Measurements from ENCODE around the gene HMX1. TPM values are rescaled to one million over a fixed set of nuclear protein-coding genes. Genes with fewer than 3 reads are reported as not detected.
A peak's percentile ranks its signal among the peaks of the same experiment; 100 is the strongest.

Gene HMX1
- not detected for total RNA-seq
- long read RNA-seq, result 0 reads

DNA sequence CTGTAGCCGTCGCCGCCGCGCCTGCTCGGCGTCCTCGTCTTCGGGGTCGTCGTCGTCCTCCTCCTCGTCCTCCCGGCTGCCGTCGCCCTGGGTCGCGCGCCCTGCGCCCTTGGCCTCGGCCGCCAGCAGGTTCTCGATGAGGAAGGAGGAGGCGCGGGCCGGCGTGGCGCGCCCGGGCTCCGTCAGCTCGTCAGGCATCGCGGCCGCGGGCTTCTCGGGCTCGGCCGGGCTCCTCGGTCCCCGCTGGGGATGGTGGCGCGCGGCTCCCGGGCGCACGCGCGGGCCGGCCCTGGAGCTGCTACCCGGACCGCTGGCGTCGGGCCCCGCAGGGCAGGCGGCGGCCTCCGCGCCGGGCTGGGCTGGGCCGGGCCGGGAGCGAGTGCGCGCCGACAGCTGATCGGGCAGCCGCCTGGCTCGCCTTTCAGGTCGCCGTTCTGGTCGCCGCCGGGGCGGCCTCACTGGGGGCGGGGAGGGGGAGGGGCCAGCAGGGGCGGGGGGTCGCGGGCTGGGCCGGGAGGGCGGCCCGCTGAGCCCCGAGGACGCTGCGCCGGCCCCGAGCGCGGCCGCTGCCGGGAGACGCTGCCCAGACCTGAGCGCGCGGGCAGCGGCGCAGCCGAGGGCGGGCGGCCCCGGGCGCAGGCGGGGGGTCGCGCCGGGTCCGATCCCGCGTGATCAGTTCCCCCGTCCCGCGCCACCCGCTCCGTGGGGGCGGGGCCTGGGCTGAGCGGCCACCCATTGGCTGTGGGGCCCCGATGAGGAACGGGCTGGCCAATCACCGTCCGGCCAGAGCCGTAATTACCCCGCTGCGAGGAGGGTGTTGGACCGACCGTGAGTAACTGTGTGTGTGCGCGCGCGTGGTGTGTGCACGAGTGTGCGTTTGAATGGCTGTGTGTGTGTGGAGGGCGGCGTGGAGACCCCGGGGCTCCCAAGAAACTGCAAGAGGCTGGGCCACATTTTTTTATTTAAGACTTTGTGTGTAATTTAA, at the start of gene HMX1:
Gene HMX1, minus strand, starts transcription at position 423 of the 985 bp plus-strand sequence. Its CDS starts 225 bp downstream, at position 198.
- DNase-seq (ENCODE audit: low spot score), result no peak

DNA sequence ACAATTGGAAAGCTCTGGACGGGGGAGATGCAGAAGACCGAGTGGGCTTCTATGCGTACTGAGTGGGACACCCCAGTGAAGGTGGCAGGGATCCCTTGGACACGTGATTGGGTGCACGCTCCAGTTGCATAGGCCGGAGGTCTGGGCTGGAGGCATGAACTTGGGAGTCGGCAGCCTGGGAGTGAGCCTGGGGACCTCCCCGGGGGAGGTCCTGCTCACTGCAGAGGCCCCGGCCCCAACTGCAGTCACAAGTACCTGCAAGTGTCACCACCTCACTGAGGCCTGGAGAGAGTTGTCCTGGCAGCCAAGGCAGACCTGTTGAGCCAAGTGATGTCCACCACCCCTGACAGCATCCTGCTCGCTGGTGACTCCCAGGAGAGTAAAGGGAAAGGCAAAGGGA, 49.3 kb upstream of the HMX1 start:
- DNase-seq (ENCODE audit: low spot score), result peak; percentile 81

DNA sequence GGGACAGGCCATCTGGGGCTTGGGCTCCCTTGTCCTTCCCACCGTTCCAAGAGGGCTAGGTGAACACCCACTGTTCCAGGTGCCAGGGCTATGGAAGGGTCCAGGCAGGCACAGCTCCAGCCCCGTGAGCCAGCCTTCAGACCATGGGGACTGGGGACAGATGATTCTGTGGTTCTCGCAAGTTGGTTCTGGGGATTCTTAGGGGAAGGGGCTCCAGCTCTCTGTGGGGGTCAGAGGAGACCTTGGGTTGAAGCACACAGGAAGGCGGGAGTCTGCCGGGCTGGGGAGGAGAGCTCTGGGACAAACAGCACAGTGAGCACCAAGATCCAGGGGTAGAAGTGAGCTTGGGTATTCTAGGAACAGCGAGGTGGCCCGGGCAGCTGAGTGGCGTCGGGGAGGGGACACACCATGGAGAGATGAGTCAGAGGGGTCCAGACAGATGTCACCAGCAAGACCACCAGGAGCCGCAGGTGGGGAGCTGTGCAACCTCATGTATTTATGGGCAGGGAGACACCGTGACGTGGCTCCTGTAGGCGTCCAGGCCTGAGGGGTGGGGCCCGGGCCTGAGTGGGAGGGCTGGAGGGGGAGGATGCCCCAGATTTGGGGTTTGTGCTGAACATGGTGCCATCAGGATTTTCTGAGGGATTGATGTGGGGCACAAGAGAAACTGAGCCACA, 48.8 kb upstream of the HMX1 start:
- peak; percentile 41 for DNase-seq (ENCODE audit: low spot score)

DNA sequence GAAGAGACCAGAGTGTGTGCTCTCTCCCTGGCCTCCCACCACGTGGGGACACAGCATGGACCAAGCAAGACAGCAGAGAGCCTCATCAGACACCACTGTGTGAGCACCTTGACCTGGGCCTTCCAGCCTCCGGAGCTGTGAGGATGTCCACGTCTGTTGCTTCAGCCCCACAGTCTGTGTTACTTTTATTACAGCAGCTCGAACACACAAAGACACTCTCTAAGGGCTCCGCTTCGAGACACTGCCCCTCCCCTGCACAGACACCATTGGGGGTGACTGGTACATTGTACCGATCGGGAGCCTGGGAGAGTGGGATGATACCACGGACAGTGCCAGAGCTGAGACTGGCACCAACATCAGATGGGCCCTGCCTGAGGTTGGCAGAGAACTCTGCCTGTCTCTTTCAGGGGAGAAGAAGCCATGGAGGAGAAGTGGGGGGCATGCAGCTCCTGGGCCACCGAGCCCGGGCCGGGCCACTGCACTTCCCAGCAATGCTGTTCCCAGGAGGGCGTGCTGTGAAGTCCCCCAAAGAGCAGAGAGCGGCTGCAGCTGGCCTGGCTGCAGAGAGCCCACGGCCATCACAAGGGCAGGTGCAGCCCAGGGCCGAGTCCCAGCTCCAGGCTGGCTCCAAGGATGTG, 48.1 kb upstream of the HMX1 start:
- DNase-seq (ENCODE audit: low spot score), result peak; percentile 51

DNA sequence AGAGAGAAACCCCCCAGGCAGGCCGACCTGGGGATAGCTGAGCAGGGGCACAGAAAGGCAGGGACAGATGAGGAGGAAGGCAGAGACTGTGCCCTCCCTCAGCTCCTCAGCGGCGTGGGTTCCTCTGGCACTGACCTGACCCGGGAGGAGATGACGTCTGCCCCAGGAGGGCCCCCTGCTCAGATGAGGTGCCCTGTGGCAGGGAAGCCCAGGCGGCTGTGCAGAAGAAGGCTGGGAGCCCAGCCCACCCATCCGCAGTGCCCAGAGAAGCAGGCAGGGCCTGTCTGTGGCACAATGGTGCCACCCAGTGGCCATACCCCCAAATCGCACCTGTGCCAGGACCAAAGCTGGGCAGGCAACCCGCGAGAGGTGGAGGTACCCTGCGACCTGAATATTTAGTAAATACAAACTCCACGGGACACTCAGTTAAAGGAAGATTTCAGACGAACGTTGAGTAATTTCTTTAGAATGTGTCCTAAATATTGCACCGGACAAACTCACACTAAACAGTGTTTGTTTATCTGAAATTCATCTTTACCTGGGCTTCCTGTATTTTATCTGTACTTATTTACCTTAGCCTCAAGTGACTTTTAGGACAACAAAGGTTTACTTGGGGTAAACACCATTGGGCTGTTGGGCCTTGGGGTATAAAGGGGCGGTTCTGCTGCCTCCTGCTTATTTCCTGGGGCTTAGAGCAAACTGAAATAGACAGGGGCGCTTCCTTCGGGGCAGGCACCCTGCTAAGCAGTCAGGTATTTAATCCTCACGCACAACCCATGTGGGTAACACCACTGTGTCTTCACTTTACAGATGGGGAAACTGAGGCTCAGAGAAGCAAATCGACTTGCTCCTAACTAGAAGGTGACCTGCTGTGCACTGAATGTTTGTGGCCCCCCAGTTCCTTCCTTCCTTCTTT, 46.5 kb upstream of the HMX1 start:
- DNase-seq (ENCODE audit: low spot score), result peak; percentile 87

DNA sequence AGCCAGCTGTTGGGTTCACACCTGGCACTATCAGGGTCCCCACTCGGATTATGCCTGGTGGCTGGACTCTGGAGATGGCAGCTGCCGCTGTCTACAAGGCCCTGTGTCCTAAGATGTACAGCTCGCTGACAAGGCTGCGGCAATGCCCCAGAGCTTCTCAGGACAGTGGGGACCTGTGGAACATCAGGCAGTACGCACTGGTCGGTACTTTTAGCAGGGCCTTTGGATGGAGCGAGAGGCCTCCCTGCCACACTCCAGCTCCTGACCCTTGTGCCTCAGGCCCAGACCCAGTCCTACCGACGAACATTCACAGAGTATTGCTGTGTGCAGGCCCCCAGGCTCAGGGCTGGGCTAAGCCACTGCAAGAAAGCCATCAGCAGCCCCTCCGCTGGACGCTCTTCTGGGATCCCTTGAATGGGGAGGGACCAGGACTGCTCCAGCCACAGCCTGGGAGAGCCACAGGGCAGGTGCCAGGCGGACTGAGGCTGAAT, 45.7 kb upstream of the HMX1 start:
- peak; percentile 67 for DNase-seq (ENCODE audit: low spot score)

DNA sequence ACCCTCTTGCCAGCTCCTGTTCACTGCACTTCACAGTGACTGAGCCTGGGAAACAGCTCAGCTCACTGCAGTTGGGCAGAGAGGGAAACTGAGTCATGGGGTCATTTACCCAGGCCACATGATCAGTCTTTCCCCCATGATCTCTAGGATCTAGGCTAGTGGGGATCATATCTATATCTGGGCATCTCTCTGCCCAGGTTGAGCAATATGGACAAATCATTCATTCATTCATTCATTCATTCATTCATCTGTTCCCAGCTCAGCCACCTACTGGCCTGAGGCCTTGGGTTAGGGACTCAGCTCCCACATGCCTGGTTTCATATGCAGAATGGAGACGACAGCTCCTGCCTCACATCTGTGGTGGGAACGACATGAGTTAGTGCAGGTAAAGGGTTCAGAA, 45.3 kb upstream of the HMX1 start:
- no peak for DNase-seq (ENCODE audit: low spot score)

DNA sequence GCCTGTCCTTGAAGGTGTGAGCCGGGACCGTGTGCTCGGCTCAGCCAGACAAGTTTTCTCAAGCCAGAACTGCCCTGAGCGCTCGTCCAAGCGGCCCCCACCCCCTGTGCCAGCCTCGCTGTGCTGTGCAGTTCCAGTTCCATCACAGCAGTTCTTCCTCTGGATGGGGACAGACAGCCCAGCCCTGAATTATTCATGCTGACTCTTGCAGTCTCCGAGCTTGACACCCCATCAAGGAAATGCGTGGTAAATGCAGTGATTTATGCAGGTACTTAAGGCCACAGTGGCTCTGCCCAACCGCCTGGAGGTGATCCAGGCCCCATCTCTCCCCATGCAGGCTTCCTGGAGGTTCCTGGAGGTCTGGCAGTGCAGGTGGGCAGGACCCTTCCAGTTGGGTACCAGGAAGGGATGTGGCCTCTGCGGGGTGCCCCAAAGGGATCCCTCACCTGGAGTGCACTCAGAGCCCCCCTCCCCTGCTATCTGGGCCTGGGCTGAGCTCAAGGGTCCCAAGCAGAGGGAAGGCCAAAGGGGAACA, 44.8 kb upstream of the HMX1 start:
- peak; percentile 43 for DNase-seq (ENCODE audit: low spot score)

DNA sequence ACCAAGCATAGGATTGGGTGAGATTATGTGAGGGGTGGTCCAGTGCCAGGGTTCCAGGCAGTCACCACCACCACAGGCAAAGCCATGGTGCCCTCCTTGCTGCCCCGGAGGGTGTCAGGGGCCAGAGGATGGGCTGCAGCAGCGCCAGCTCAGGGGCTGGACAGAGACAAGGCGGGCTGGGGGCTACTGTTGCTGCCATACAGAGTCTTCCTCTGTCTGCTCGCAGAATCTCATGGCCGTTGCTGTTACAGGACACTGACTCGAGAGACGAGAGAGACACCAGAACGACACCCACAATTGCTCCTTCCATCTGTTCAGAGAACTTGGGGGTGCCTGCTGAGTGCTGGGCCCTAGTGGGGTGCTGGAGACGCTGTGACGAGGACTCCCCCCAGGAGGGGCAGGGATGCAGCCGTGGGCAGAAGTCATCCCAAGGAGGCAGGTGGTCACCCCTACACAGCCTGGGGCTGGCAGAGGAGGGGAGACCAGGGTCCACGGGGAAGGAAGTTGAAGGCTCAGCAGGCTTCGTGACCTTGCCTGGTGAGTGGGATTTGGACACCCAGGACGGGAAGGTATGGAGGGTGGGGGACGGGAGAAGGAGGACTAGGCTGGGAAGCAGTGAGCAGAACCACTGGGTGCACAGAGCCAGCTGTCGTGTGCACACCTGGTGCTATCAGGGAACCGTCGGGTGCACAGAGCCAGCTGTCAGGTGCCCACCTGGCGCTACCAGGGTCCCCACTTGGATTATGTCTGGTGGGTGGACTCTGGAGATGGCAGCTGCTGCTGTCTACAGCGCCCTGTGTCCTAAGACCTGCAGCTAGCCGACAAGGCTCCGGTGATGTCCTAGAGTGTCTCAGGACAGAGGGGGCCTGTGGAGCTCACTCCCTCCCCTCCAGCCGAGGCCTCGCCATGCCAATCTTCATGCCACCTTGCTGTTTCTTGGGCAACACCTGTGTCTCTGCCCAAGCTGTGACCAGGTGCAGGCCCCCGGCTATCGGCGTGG, 43.9 kb upstream of the HMX1 start:
- peak; percentile 73 for DNase-seq (ENCODE audit: low spot score)

DNA sequence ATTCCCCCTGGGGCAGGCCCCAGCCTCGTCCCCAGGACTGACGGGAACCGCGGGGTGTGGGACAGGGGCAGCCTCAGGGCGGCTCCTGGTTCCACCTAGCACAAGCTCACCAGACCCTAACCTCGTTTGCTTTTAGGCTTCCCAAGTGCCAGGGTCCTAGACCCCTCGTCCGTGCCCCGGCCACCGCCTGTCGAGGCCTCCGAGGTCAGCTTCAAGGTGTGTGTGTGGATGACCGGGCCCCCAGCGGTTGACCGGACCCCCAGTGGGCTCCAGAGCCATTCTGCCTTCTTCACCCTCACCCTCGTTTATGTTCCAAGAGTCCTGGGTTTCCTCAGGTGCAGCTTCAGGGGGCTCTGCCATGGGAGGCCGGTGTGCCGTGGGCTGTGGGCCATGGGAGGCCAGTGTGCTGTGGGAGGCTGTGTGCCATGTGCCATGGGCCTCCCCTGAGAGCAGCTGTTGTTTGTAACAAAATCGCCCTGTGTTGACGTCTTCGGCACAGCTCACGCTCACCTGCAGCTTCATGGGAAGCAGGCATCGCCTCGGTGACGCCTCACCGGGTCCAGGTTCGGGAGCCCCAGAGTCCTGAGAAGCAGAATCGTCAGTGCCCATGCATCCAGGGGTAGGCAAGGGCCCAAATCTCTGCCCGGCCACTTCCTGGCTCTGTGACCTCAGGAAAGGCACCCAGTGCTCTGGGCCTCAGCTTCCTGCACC, 43.0 kb upstream of the HMX1 start:
- peak; percentile 87 for DNase-seq (ENCODE audit: low spot score)

DNA sequence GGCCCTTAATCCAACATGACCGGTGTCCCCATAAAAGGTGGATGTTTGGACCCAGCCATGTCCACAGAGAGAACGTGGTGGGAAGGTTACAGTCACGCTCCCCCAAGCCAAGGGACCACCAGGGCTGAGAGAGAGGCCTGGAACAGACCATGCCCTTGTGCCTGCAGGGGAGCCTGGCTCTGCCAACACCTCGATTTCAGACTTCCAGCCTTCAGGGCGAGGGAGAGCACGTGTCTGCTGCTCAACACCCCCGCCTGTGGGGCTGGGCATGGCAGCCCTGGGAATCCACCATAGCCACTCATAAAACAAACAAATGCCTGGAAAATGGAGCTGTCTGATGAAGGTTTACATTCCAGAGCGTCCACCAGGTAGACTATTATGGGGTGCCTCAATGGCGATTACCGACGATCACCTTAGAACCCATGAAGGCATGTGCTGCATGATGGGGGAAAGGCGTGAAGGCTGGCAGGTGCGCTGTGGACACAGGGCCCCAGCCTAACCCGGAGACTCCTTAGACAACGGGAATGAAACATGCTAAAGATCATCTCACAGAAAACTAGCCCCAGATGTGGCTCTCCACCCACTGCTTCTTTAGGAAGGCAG, 42.3 kb upstream of the HMX1 start:
- DNase-seq (ENCODE audit: low spot score), result peak; percentile 68

DNA sequence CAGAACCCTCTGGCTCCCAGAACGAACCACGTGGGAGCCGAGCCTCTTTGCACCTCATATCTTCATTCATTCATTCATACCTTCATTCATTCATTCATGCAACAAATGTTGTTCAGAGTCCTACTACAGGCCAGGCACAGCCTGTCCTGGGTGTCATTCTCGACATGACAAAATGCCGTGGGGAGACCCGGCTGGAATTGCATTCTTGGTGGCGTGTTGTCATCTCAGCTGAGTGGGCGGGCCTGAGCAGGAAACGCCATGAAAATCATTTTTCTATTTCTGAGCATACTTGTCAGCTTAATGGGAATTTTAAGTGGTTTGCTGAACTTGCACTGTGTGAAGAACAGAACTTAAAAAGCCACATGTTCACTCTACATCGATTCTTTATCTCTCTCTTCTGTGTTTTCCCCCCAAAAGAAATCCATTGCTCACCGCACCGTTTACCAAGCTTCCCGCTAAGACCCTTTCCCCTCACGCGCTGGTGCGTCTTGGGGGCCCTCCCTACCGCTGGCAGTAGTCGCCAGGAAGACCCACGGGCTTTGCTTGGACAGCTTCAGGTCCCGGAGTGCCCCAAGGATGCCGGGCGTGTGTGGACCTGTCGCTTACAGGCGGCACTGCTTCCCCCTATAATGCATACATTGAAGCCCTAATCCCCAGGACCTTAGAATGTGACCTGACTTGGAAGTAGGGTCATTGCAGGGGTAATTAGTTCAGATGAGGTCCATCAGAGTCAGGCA, 41.6 kb upstream of the HMX1 start:
- peak; percentile 87 for DNase-seq (ENCODE audit: low spot score)

DNA sequence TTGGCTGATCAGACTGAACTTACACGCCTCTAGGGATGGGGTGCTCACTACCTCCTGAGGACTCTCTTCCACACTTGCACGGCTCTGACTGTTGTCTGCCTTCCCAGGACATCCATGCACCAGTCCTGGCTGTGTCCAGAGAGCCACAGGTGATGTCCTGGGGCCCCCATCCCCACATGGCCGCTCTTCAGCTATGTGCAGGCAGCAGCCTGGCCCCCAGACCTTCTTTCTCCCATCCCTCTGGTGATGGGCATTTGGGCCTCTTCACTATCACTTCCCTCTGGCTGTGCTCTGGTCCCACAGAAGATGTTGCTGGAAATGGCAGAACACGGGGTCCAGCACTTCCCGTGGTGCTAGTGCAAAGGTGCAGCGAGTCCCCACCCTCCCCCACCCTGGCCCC, 40.9 kb upstream of the HMX1 start:
- DNase-seq (ENCODE audit: low spot score), result peak; percentile 53

DNA sequence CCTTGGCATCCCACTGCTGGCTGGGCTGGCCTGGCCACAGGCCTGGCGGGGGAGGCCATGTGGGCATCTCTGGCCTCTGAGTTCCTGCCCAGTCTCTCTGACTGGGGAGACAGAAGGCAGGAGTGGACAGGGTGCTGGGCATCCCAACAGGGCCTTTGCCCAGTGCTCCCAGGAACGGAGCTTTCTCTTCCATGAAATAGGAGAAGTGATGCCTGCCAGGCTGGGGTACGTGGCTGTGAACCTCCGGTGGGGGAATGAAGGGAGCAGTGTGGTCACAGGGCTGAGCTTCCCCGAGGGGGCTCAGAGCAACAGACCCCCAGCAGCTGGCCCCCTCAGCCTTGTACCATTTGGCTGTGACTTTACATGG, 40.4 kb upstream of the HMX1 start:
- peak; percentile 71 for DNase-seq (ENCODE audit: low spot score)

DNA sequence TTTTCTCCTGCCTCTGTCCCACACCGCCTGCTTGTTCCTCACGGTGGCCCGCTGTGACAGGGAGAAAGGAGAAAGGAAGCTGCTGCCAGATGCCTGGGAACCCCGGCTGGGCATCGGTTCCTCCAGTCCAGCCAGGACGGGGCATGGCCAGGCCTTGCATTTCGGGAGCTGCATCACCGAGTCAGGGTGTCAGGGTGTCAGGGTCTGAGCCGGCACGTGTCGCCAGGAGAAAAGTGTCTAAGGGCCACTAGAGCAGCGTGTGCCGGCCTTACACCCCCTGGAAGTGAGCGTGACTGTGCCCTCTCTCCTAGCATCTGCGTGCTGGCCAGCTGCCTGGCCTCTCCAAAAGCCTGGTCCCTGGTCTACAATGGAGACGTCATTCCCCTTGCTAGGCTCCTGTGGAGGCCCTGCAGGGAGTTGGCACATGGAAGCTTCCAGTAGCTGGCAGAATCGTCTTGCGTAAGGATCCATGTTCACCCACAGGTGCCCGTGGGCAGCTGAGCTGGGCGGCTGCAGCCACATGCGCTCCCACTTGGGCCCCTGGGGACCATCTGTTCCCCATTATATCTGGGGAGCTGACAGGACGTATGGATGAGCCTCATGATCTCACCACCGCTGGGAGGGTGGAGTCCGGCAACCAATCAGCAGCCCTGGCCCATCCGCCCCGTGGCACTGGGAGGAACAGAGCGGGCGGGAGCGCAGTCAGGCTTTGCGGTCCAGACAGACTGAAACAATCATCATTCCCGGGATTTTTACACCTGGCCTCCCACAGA, 39.9 kb upstream of the HMX1 start:
- DNase-seq (ENCODE audit: low spot score), result peak; percentile 88

DNA sequence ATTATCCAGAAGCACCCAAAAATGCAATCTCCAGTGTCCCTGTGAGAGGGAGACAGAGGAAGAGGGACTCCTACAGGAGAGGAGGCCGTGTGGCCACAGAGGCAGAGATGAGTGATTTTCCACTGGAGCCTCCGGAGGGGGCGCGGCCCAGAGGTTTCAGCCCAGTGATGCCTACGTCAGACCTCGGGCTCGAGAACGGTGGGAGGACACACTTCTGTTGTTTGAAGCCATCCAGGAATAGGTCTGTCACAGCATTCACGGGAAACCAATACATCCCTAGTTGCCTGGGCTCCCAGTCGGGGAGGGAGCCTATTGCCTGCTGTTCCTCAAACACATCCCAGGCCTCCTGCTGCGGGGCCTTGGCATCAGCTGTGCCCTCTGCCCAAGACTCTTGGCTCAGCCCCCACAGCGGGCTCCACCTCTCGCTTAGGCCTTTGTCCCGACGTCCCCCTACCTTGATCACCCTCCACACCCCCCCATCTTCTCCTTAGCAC, 39.2 kb upstream of the HMX1 start:
- peak; percentile 78 for DNase-seq (ENCODE audit: low spot score)
